ENCODE results near the gene MEIOSIN. TPM values are rescaled to one million over a fixed set of nuclear protein-coding genes. Genes with fewer than 3 reads are reported as not detected.
"Not testable (repeated sequence)": the region's sequence is repeated elsewhere in the genome, so short reads cannot be mapped to it uniquely, and the experiment has no call there.

Gene MEIOSIN
- total RNA-seq, 2 donors from 2014 or later = not detected

DNA sequence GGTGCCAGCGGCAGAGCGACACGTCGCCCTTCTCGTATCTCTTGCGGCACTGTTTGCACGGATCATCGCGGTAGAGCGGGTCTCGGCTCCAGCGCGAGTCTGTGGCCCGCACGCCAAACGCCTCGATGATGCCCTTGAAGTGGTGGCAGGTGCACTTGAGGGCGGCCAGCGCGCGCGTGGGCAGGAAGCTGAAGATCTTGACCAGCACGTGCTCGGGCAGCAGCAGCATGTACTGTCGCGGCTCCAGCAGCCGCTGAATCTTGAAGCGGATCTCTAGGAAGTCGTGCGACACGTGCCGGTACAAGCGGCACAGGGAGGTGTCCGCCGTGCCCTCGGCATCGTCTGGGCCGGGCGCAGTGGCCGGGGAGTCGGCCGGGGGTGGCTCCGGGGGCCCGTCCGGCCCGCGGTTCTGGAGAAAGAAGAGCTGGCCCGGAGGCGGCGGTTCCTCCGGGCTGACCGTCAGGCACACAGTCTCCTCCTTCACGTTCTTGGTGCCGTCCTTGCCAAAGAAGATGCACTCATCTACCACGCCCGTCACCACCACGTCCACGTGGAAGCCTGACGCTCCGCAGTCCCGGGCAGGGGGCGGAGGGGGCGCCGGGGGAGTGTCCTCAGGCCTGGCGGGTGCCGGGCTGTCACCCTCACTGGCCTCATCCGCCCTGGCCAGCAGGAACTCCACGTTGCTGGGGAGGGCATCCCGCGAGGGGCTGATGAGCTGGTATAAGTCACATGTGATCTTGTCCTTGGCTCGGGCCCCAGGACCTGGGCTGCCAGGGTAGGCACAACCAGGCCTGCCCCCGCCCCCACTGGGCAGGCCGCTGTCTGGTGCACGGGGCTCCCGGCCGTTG, 21.2 kb upstream of the MEIOSIN start:
- ATAC-seq (no peak), DNase-seq (no peak)
- H3K9me3 ChIP-seq (ENCODE audit: control insufficient read depth, low read length, poor library complexity, severe bottlenecking) = no peaks in the 10 kb centered on the region
- H3K4me1 Mint-ChIP-seq = peaks cover 21% of the 10 kb centered on the region
- no peak overlapping the region for H3K4me3 Mint-ChIP-seq
- no peak overlapping the region for H3K27ac Mint-ChIP-seq
- H3K36me3 Mint-ChIP-seq (ENCODE audit: low read depth) = peaks cover 2% of the 10 kb centered on the region
- H3K27me3 Mint-ChIP-seq = no peaks in the 10 kb centered on the region

DNA sequence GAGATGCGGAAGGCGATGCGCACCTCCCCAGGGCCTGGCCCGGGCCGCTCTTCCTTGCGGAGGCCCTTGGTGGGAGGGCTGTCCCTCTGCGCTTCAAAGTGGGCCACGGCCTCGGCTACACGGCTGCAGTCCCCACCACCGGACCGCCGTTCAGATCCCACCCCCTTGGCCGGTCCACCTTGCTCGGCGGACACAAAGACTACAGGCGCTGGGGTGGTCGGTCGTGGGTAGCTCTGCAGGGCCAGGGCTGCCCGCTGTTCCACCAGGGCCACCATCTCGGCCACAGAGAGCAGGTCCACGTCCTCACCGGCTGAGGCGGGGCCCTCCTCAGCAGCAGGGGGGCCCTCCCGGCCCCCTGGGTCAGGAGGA, 20.6 kb upstream of the MEIOSIN start:
- Mint-ChIP-seq H3K4me3 (no peak overlapping the region), H3K4me1 (peaks cover 26% of the 10 kb centered on the region), H3K27me3 (no peaks in the 10 kb centered on the region), H3K36me3 (ENCODE audit: low read depth) (peaks cover 2% of the 10 kb centered on the region), H3K27ac (no peak overlapping the region)
- no peak for ATAC-seq
- no peaks in the 10 kb centered on the region for H3K9me3 ChIP-seq (ENCODE audit: control insufficient read depth, low read length, poor library complexity, severe bottlenecking)
- no peak for DNase-seq

DNA sequence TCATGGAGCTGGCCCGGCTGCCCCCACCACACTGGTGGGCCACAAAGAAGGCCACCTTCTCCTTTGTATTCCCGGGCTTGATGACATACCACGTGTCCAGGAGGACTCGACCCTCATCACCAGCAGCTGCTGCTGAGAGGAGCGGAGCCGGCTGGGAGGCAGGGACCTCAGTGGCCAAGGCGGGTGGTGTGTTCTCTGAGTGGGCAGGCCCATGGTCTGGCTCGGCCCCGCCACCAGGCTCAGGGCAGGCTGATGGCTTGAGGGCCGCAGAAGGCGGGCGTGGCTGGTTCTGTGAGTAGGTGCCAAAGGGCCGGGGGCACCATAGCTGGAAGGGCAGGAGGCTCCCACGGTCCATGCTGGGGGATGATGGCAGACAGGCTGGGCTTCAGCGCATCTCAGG, 20.1 kb upstream of the MEIOSIN start:
- DNase-seq (no peak), ATAC-seq (no peak)
- Mint-ChIP-seq H3K4me1 (peaks cover 26% of the 10 kb centered on the region), H3K27ac (no peak overlapping the region), H3K4me3 (no peak overlapping the region), H3K27me3 (no peaks in the 10 kb centered on the region), H3K36me3 (ENCODE audit: low read depth) (peaks cover 2% of the 10 kb centered on the region)
- H3K9me3 ChIP-seq (ENCODE audit: control insufficient read depth, low read length, poor library complexity, severe bottlenecking) = no peaks in the 10 kb centered on the region

DNA sequence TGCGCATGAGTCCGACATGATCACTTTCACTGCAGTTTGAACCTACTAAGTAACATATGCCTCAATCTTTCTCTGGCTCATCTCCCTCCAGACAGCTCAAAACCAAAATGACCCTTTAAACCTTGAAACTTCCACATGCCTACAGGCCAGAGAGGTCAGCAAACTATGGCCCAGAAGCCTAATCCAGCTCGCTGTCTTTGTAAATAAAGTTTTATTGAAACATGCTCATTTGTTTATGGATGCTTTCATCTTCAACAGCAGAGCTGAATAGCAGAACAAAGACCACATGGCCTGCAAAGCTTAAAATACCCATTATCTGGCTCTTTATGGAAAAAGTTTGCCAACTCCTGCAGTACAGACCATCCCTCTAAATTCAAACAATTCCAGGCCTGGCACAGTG, 18.1 kb upstream of the MEIOSIN start:
- ATAC-seq (no peak), DNase-seq (no peak)
- Mint-ChIP-seq H3K27ac (no peak overlapping the region), H3K36me3 (ENCODE audit: low read depth) (peaks cover 2% of the 10 kb centered on the region), H3K4me1 (peaks cover 30% of the 10 kb centered on the region), H3K4me3 (no peak overlapping the region), H3K27me3 (no peaks in the 10 kb centered on the region)
- no peaks in the 10 kb centered on the region for H3K9me3 ChIP-seq (ENCODE audit: control insufficient read depth, low read length, poor library complexity, severe bottlenecking)

DNA sequence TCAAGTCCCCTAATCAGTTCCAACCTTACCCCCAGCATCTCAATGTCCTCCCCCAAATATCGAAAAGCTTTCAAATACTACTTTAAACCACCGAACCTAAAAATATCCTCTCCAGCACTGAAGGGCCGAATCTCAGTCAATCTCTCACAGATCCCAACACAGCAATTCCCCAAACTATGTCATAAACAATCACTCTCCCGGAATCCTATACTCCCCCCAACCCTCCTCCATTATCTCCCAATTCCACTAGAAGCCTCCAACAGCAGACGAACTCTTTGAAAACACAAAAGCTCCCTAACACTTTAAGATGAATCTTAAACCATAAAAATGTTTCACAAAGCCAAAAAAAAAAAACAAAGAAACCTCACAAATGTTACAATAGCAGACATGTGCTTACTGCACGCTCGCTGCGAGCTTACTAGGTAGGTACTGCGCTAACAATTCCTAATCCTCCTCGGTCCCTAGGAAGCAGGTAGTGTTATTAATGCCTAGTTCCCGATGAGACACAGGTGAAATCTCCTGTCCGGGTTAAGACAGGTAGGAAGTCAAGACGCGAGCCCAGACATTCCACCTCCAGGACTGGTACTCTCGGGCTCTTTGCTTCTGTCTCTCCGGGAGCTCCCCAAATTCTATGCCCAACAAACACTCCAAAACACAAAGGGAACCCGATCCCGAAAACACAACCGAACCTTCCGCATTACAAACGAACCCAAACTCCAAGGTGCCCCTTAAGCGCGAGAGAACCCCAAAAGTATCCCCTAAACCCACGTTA, 16.7 kb upstream of the MEIOSIN start:
- H3K27me3 Mint-ChIP-seq = no peaks in the 10 kb centered on the region
- peak overlapping the region; percentile 96 for H3K27ac Mint-ChIP-seq
- DNase-seq (no peak), ATAC-seq (no peak)
- peaks cover 27% of the 10 kb centered on the region for H3K4me1 Mint-ChIP-seq
- no peaks in the 10 kb centered on the region for H3K9me3 ChIP-seq (ENCODE audit: control insufficient read depth, low read length, poor library complexity, severe bottlenecking)
- H3K4me3 Mint-ChIP-seq = peak overlapping the region; percentile 99
- no peaks in the 10 kb centered on the region for H3K36me3 Mint-ChIP-seq (ENCODE audit: low read depth)

DNA sequence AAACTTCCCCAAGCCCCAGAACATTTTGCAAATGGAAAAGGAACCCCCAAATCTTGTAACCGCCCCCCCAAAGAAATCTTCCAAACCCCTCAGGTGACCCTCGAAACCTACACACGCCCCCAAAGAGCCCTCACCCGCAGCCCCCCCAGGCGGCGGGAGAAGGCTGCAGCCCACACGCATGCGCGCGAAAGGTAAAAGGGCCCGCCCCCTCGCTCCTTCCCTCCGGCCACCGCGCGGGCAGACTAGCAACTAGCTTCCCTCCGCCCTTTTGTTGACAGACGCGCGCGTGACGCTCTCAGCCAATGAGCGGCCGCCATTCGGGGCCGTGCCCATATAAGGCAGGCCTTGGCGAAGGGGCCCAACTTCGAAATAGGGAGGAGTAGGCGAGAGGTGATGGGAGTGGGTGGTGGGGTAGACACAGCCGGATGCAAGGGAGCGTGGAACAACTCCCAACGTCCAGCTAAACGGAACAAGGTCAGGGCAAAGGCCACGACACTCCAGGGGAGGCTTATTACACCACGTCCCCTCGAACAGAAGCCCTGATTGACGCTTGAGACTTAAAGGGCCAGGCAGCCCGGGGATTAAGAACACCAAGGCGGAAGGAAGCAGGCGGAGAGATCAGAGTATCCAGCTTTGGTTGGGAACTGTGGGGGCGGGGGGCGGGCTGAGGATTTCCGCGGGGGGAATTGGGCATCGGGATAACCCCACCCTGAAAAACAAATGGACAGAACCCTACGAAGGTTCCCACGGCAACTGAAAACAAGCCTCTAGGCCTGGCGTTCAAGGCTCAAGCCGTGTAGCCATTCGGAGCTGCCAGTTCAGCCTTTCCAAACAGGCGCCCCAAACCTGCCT, 15.9 kb upstream of the MEIOSIN start:
- Mint-ChIP-seq H3K4me1 (peaks cover 30% of the 10 kb centered on the region), H3K27ac (peak overlapping the region; percentile 96), H3K36me3 (ENCODE audit: low read depth) (no peaks in the 10 kb centered on the region), H3K27me3 (no peaks in the 10 kb centered on the region), H3K4me3 (peak overlapping the region; percentile 99)
- ATAC-seq (peak; percentile 96), DNase-seq (peak; percentile 91 to 96 (median 95))
- H3K9me3 ChIP-seq (ENCODE audit: control insufficient read depth, low read length, poor library complexity, severe bottlenecking) = no peaks in the 10 kb centered on the region

DNA sequence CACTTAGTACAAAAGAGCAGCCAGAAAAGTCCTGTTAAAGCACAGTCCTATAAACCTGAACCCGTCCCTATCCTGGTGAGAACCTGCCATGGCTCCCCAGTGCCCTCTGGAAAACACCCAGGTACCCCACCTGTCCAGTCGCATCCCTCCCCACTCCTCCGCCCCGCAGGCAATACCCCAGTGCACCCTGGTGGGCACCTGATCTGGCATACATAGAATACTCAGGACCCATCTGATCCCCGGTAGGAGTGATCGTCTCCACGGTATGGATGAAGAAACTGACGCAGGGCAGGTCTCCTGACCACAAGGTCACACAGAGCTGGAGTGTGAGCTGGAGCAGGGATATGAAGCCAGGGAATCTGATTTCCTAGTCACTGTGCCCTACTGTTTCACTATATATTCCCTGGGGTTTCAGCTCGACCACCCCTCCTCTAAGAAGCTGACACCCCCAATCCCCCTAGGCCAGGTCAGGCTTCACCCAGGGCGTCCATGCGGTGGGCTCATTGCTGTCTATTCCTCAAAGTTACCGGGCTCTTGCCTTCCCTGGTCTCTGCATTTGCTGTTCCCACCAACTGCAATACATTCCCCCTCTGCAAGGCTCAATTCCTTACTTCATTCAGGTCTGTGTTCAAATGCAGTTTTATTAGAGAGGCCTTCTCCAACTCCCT, 15.1 kb upstream of the MEIOSIN start:
- Mint-ChIP-seq H3K4me3 (peak overlapping the region; percentile 99), H3K27me3 (no peaks in the 10 kb centered on the region), H3K36me3 (ENCODE audit: low read depth) (no peaks in the 10 kb centered on the region), H3K4me1 (peaks cover 30% of the 10 kb centered on the region), H3K27ac (peak overlapping the region; percentile 96)
- H3K9me3 ChIP-seq (ENCODE audit: control insufficient read depth, low read length, poor library complexity, severe bottlenecking) = no peaks in the 10 kb centered on the region
- no peak for DNase-seq
- no peak for ATAC-seq

DNA sequence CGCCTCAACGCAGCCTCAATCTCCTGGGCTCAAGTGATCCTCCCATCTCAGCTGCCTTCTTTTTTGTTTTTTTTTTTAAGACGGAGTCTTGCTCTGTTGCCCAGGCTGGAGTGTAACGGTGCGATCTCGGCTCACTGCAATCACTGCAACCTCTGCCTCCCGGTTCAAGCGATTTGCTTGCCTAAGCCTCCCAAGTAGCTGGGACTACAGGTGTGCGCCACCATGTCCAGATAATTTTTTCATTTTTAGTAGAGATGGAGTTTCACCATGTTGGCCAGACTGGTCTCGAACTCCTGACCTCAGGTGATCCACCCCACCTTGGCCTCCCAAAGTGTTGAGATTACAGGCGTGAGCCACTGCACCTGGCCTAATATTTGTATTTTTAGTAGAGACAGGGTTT, 13.2 kb upstream of the MEIOSIN start:
- not testable (repeated sequence) for H3K27me3 Mint-ChIP-seq; H3K9me3 ChIP-seq (ENCODE audit: control insufficient read depth, low read length, poor library complexity, severe bottlenecking); DNase-seq; H3K36me3 Mint-ChIP-seq (ENCODE audit: low read depth); ATAC-seq; H3K27ac Mint-ChIP-seq; H3K4me3 Mint-ChIP-seq
- H3K4me1 Mint-ChIP-seq = peaks cover 30% of the 10 kb centered on the region

DNA sequence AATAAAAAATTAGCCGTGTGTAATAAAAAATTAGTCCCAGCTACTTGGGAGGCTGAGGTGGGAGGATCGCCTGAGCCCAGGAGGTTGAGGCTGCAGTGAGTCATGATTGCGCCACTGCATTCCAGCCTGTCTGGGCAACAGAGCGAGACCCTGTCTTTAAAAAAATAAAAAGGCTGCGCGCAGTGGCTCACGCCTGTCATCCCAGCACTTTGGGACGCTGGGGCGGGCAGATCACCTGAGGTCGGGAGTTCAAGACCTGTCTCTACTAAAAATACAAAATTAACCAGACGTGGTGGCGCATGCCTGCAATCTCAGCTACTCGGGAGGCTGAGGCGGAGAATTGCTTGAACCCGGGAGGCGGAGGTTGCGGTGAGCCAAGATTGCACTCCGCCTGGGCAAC, 4.6 kb upstream of the MEIOSIN start:
- not testable (repeated sequence) for H3K27me3 Mint-ChIP-seq; H3K9me3 ChIP-seq (ENCODE audit: control insufficient read depth, low read length, poor library complexity, severe bottlenecking); H3K36me3 Mint-ChIP-seq (ENCODE audit: low read depth); ATAC-seq; H3K4me3 Mint-ChIP-seq; DNase-seq
- peaks cover 27% of the 10 kb centered on the region for H3K4me1 Mint-ChIP-seq
- peak overlapping the region; percentile 75 for H3K27ac Mint-ChIP-seq

DNA sequence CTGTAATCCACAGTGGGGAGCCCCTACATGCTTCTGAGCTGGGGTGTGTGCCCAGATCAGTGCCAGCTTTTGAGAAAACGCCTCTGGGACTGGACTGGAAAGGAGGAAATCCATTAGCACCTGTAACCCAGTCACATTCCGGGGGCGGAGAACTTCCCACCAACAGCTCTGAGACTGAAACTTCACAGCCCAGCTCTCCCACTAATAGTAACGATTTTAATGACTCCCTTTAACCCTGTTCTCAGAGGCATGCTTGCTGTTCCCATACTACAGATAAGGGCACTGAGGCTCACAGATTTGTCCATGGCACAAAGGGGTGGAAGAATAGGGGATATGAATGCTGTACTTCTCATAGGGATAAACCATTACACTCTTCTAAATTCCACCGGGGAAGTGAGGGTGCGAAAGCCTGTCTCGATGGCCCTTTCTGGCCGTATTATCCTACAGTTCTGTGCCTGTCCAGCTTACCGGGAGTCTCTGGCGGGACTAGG, 3.4 kb upstream of the MEIOSIN start:
- no peak for DNase-seq
- H3K27me3 Mint-ChIP-seq = no peaks in the 10 kb centered on the region

DNA sequence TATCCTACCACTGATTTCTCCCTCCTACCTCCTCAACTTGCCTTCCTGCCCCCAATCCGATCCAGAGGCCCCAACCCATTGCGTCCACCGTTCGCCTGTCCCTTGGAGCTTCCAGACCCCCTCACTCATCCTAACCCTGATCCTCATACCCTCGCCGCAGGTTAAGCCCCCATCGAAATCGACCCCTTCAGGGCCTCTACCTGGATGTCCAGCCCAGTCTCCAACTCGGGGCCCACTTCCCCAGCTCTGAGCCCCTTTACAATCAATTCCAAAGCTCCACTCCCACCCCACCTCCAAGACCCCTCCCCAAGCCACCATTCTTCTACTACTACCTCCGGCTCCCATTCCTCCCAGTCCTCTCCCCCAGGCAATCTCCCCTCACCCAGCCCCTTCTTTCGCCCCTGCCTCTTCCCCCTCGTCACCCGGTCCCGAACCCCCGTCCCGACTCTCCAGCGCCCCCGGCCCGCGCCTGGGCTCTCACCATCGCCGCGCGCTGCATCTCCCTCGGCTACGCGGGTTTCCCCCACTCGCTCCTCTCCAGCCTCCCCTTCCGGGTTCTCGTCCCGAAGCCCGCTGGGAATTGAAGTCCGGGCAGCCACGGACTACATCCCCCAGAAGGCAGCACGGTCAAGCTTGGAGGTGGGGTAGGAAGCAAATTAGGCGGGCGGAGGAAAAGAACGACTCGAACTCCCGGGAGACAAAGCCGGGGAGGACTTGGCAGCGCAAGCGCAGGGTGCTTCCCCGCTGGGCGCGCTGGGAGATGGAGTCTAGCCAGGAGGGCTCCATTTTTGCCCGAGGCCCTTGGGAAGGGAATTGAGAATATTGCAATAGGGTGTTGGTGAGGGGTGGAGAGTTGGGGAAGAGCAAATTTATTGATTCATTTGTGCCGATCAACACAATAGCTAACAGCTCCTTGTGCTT, 2.6 kb upstream of the MEIOSIN start, which contains the start of gene FBXO46:
Gene FBXO46, minus strand, starts transcription at position 529 of the 921 bp plus-strand sequence. CDS start 17,401 bp downstream, outside the sequence.
- H3K27ac Mint-ChIP-seq = peak within 1 kb of the TSS; percentile 96
- peak within 1 kb of the TSS; percentile 97 for H3K4me3 Mint-ChIP-seq
- H3K9me3 ChIP-seq (ENCODE audit: control insufficient read depth, low read length, poor library complexity, severe bottlenecking) = no peaks in the 10 kb centered on the region
- DNase-seq = peak; percentile 79 to 89 (median 87)
- peaks cover 27% of the 10 kb centered on the region for H3K4me1 Mint-ChIP-seq
- H3K36me3 Mint-ChIP-seq (ENCODE audit: low read depth) = peaks cover 2% of the 10 kb centered on the region
- no peaks in the 10 kb centered on the region for H3K27me3 Mint-ChIP-seq
- ATAC-seq = peak; percentile 100

More for the DNA sequence above, 3.4 kb upstream of the MEIOSIN start:
- peak overlapping the region; percentile 97 for H3K4me3 Mint-ChIP-seq
- H3K9me3 ChIP-seq (ENCODE audit: control insufficient read depth, low read length, poor library complexity, severe bottlenecking) = no peaks in the 10 kb centered on the region
- peaks cover 2% of the 10 kb centered on the region for H3K36me3 Mint-ChIP-seq (ENCODE audit: low read depth)
- peaks cover 27% of the 10 kb centered on the region for H3K4me1 Mint-ChIP-seq
- ATAC-seq = no peak
- peak overlapping the region; percentile 96 for H3K27ac Mint-ChIP-seq
